Adipocyte (in vitro differentiated cells): Measurements from ENCODE around the gene PACS2.

Experiments used
- DNase-seq: peaks from one replicate; pipeline ENCODE4 v3.0.0-alpha.2; 2015; ENCODE audit warnings: low read depth
- H3K27me3 ChIP-seq: replicated peaks from 2 replicates; pipeline ENCODE4 v1.7.0; 2013; ENCODE audit warnings: mild to moderate bottlenecking, low read length, moderate library complexity; ENCODE audit not compliant: control insufficient read depth, insufficient read depth
- H3K36me3 ChIP-seq: 2 replicates; pipeline ENCODE4 v1.7.0; 2013; ENCODE audit warnings: low read length, mild to moderate bottlenecking, moderate library complexity; ENCODE audit not compliant: control insufficient read depth, insufficient read depth, severe bottlenecking
- H3K4me1 ChIP-seq: 2 replicates; pipeline ENCODE4 v1.7.0; 2013; ENCODE audit warnings: mild to moderate bottlenecking, low read length, moderate library complexity; ENCODE audit not compliant: control insufficient read depth, insufficient read depth
- H3K4me3 ChIP-seq: 2 replicates; pipeline ENCODE4 v1.7.0; 2013; ENCODE audit warnings: mild to moderate bottlenecking, low read length, moderate library complexity
- H3K9ac ChIP-seq: 2 replicates; pipeline ENCODE4 v1.7.0; 2013; ENCODE audit warnings: mild to moderate bottlenecking, low read length, moderate library complexity
- H3K9me3 ChIP-seq: 2 replicates; pipeline ENCODE4 v1.7.0; 2013; ENCODE audit warnings: mild to moderate bottlenecking, low read length, moderate library complexity; ENCODE audit not compliant: control insufficient read depth

The PACS2 gene

GRCh38 chr14:105420101-105420973, 105.8 kb downstream of the PACS2 start:
- Histone ChIP-seq H3K9ac (peak overlapping the region; percentile 92), H3K27me3 (no peaks in the 10 kb centered on the region), H3K9me3 (no peaks in the 10 kb centered on the region), H3K4me1 (peaks cover 19% of the 10 kb centered on the region), H3K4me3 (peak overlapping the region; percentile 91), H3K36me3 (no peaks in the 10 kb centered on the region)
- peak; percentile 33 for DNase-seq

GRCh38 chr14:105420974-105421674, 106.6 kb downstream of the PACS2 start:
- Histone ChIP-seq H3K27me3 (no peaks in the 10 kb centered on the region), H3K4me3 (peak overlapping the region; percentile 91), H3K9me3 (no peaks in the 10 kb centered on the region), H3K36me3 (no peaks in the 10 kb centered on the region), H3K9ac (peak overlapping the region; percentile 92), H3K4me1 (peaks cover 18% of the 10 kb centered on the region)
- no peak for DNase-seq

GRCh38 chr14:105421723-105422615, 107.4 kb downstream of the PACS2 start:
- Histone ChIP-seq H3K27me3 (no peaks in the 10 kb centered on the region), H3K36me3 (no peaks in the 10 kb centered on the region), H3K4me3 (peak overlapping the region; percentile 91), H3K9me3 (no peaks in the 10 kb centered on the region), H3K9ac (peak overlapping the region; percentile 92), H3K4me1 (peaks cover 18% of the 10 kb centered on the region)
- no peak for DNase-seq

GRCh38 chr14:105422695-105423487, 108.3 kb downstream of the PACS2 start:
- Histone ChIP-seq H3K36me3 (no peaks in the 10 kb centered on the region), H3K4me3 (no peak overlapping the region), H3K4me1 (peaks cover 18% of the 10 kb centered on the region), H3K27me3 (no peaks in the 10 kb centered on the region), H3K9ac (no peak overlapping the region), H3K9me3 (no peaks in the 10 kb centered on the region)
- no peak for DNase-seq

GRCh38 chr14:105423488-105424195, 109.1 kb downstream of the PACS2 start:
- H3K27me3 ChIP-seq = no peaks in the 10 kb centered on the region
- H3K36me3 ChIP-seq = no peaks in the 10 kb centered on the region
- peaks cover 22% of the 10 kb centered on the region for H3K4me1 ChIP-seq
- H3K9me3 ChIP-seq = no peaks in the 10 kb centered on the region
- no peak overlapping the region for H3K9ac ChIP-seq
- no peak for DNase-seq
- H3K4me3 ChIP-seq = no peak overlapping the region

- no peaks in the 10 kb centered on the region for H3K27me3 ChIP-seq
- H3K9ac ChIP-seq = no peak overlapping the region
- H3K9me3 ChIP-seq = no peaks in the 10 kb centered on the region
- H3K4me3 ChIP-seq = no peak overlapping the region
- no peak for DNase-seq
- peaks cover 16% of the 10 kb centered on the region for H3K4me1 ChIP-seq
- no peaks in the 10 kb centered on the region for H3K36me3 ChIP-seq
These were observed 110.3 kb downstream of the PACS2 start for GRCh38 chr14:105424861-105425260.

DNA sequence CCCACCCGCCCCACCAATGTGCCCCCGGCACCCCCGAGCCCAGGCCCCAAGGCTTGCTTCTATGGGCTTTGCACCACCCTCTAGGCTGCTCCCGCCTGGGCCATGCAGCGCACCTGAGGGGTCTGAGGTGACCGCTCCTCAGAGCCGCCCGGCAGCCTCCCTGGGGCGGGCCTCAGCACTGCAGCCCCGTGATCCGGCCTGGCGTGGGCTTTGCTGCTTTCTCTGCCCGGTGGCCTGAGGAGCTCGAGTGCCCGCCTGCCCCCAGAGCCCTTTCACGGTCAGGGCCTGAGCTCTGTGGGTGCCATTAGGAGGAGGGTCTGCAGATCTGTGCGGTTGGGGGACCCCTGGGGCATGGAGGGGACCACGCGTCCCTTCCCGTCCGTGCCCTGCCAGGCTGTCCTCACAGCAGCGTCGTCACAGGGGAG, 111.3 kb downstream of the PACS2 start:
- H3K9ac ChIP-seq = no peak overlapping the region
- H3K9me3 ChIP-seq = no peaks in the 10 kb centered on the region
- no peak for DNase-seq
- H3K4me1 ChIP-seq = peaks cover 22% of the 10 kb centered on the region
- H3K36me3 ChIP-seq = no peaks in the 10 kb centered on the region
- H3K27me3 ChIP-seq = no peaks in the 10 kb centered on the region
- H3K4me3 ChIP-seq = no peak overlapping the region

DNA sequence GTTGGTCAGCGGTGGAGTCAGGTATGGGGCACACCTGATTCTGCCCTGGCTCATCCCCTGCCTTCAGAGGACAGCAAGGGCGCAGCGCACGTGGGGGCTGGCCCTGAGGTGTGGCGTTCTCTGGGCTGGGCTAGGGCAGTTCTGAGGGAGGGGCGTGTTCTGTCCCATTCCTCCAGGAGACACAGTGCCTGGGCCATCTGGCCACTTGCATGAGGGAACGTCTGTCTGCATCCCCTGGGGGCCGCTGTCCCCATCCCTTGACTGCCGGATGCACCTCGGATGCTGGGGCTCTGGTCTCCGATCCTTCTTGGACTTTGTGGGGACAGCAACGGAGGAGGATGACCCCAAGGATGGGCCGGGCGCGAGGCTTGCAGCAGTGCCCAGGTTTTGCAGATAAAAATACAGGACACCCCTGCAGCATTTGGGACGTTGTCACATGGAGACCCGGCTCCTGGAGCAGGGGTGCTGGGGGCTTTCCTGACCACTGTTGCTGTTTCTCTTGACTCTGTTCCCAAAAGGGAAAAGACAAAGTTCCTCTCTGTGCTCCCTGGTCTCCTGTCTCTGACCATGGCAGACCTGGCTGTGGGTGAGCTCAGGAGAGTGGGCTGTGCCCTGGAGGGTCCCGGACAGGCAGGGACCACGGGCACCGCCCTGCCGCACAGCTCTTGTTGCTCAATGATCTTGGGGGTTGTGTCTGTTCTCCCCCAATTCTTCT, 112.0 kb downstream of the PACS2 start:
- Histone ChIP-seq H3K4me1 (peaks cover 19% of the 10 kb centered on the region), H3K9me3 (no peaks in the 10 kb centered on the region), H3K27me3 (no peaks in the 10 kb centered on the region), H3K36me3 (no peaks in the 10 kb centered on the region), H3K4me3 (no peak overlapping the region), H3K9ac (no peak overlapping the region)
- DNase-seq = no peak

- no peak overlapping the region for H3K9ac ChIP-seq
- H3K27me3 ChIP-seq = no peaks in the 10 kb centered on the region
- DNase-seq = no peak
- H3K36me3 ChIP-seq = peaks cover under 1% of the 10 kb centered on the region
- no peaks in the 10 kb centered on the region for H3K9me3 ChIP-seq
- peaks cover 21% of the 10 kb centered on the region for H3K4me1 ChIP-seq
- no peak overlapping the region for H3K4me3 ChIP-seq
These were observed 112.9 kb downstream of the PACS2 start for GRCh38 chr14:105427412-105427811.
